ENCODE data around the gene PINK1.
"Not testable (repeated sequence)": the region's sequence is repeated elsewhere in the genome, so short reads cannot be mapped to it uniquely, and the experiment has no call there.

Gene PINK1

DNA sequence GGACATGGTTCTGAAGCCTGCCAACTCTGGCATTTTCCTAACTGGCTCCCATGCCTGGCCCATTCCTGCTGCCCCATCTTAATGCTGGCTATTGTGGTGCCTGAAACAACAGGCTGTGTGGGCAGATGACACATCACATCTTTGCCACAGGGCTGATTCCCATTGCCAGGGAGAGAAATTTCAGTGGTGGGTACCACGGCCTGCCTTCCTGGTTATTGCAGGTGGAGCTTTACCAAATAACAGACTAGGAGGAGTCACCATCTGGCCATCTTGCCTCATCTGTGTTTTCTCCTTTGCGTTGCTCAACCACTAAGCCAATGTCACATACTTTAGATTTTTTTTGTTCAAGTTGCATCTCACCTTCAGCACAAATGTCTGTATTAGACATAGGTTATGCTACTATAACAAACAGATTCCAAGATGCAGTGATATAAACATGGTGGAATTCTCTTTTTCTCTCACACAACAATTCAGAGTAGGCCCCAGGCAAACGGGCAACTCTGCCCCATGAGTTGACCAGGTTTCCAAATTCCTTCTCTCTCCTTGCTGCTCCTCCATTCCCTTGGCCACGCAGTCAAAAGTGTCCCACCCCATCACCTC is 30.3 kb upstream of the PINK1 start:
- no peak overlapping the region for H3K4me3 ChIP-seq (ENCODE audit: low read depth, low read length)
- DNase-seq (ENCODE audit: low read depth), result no peak
- TF ChIP-seq, protein P1, sequence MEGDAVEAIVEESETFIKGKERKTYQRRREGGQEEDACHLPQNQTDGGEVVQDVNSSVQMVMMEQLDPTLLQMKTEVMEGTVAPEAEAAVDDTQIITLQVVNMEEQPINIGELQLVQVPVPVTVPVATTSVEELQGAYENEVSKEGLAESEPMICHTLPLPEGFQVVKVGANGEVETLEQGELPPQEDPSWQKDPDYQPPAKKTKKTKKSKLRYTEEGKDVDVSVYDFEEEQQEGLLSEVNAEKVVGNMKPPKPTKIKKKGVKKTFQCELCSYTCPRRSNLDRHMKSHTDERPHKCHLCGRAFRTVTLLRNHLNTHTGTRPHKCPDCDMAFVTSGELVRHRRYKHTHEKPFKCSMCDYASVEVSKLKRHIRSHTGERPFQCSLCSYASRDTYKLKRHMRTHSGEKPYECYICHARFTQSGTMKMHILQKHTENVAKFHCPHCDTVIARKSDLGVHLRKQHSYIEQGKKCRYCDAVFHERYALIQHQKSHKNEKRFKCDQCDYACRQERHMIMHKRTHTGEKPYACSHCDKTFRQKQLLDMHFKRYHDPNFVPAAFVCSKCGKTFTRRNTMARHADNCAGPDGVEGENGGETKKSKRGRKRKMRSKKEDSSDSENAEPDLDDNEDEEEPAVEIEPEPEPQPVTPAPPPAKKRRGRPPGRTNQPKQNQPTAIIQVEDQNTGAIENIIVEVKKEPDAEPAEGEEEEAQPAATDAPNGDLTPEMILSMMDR (IDR thresholded peaks at IDR 0.05; ENCODE audit: low read depth, low read length, missing control alignments), result no peak

GRCh38 chr1:20603504-20604464 is 29.5 kb upstream of the PINK1 start:
- no peak overlapping the region for H3K4me3 ChIP-seq (ENCODE audit: low read depth, low read length)
- TF ChIP-seq, protein P1 (IDR thresholded peaks at IDR 0.05; ENCODE audit: low read depth, low read length, missing control alignments), result no peak
- DNase-seq (ENCODE audit: low read depth), result no peak

GRCh38 chr1:20604678-20605077 is 28.6 kb upstream of the PINK1 start:
- no peak for DNase-seq (ENCODE audit: low read depth)
- no peak overlapping the region for H3K4me3 ChIP-seq (ENCODE audit: low read depth, low read length)
- TF ChIP-seq, protein P1 (IDR thresholded peaks at IDR 0.05; ENCODE audit: low read depth, low read length, missing control alignments), result no peak

GRCh38 chr1:20606801-20607570 is 26.3 kb upstream of the PINK1 start:
- not testable (repeated sequence) for H3K4me3 ChIP-seq (ENCODE audit: low read depth, low read length); DNase-seq (ENCODE audit: low read depth)

GRCh38 chr1:20609541-20609940 is 23.7 kb upstream of the PINK1 start:
- TF ChIP-seq, protein P1 (IDR thresholded peaks at IDR 0.05; ENCODE audit: low read depth, low read length, missing control alignments), result no peak
- no peak for DNase-seq (ENCODE audit: low read depth)

DNA sequence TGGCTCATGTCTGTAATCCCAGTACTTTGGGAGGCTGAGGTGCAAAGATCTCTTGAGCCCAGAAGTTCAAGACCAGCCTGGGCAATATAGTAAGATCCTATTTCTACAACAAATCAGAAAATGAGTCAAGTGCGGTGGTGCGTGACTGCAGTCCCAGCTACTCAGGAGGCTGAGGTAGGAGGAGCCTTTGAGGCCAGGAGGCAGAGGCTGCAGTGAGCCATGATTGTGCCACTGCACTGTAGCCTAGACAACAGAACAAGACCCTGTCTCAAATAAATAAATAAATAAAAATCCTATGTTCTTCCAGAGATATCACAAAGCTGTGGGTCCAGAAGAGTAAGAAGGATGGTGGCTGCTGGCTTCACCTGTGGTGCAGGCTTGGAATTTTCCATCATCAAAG is 22.3 kb upstream of the PINK1 start:
- H3K4me3 ChIP-seq (ENCODE audit: low read depth, low read length), result no peak overlapping the region
- no peak for DNase-seq (ENCODE audit: low read depth)
- TF ChIP-seq, protein P1 (IDR thresholded peaks at IDR 0.05; ENCODE audit: low read depth, low read length, missing control alignments), result no peak

More at GRCh38 chr1:20609541-20609940, 23.7 kb upstream of the PINK1 start:
- no peak overlapping the region for H3K4me3 ChIP-seq (ENCODE audit: low read depth, low read length)

GRCh38 chr1:20611652-20612051 is 21.6 kb upstream of the PINK1 start:
- TF ChIP-seq, protein P1 (IDR thresholded peaks at IDR 0.05; ENCODE audit: low read depth, low read length, missing control alignments), result no peak
- H3K4me3 ChIP-seq (ENCODE audit: low read depth, low read length), result no peak overlapping the region
- no peak for DNase-seq (ENCODE audit: low read depth)
